Measurements from ENCODE around the gene KLHL29. TPM values are rescaled to one million over a fixed set of nuclear protein-coding genes. Genes with fewer than 3 reads are reported as not detected.
A peak's percentile ranks its signal among the peaks of the same experiment; 100 is the strongest.

The KLHL29 gene
- total RNA-seq, 1 donor from 2014 or later: 36.5 TPM

GRCh38 chr2:23453432-23453831 lies 68.5 kb downstream of the KLHL29 start:
- H3K4me1 Mint-ChIP-seq (ENCODE audit: low read depth, unreplicated experiment): peaks cover 22% of the 10 kb centered on the region
- no peak overlapping the region for H3K4me3 Mint-ChIP-seq (ENCODE audit: unreplicated experiment)
- no peak overlapping the region for H3K27ac Mint-ChIP-seq (ENCODE audit: unreplicated experiment)

GRCh38 chr2:23453836-23454460 lies 69.0 kb downstream of the KLHL29 start:
- DNase-seq: no peak
- H3K36me3 Mint-ChIP-seq (ENCODE audit: unreplicated experiment): no peaks in the 10 kb centered on the region
- peaks cover 22% of the 10 kb centered on the region for H3K4me1 Mint-ChIP-seq (ENCODE audit: low read depth, unreplicated experiment)
- no peaks in the 10 kb centered on the region for H3K27me3 Mint-ChIP-seq (ENCODE audit: unreplicated experiment)
- no peaks in the 10 kb centered on the region for H3K9me3 Mint-ChIP-seq (ENCODE audit: unreplicated experiment)
- H3K4me3 Mint-ChIP-seq (ENCODE audit: unreplicated experiment): peak overlapping the region; percentile 21
- no peak for TF ChIP-seq CTCF (IDR thresholded peaks at IDR 0.05; ENCODE audit: partially characterized antibody, unreplicated experiment)
- no peak overlapping the region for H3K27ac Mint-ChIP-seq (ENCODE audit: unreplicated experiment)

More at GRCh38 chr2:23453432-23453831, 68.5 kb downstream of the KLHL29 start:
- DNase-seq: no peak
- Mint-ChIP-seq H3K27me3 (ENCODE audit: unreplicated experiment) (no peaks in the 10 kb centered on the region), H3K9me3 (ENCODE audit: unreplicated experiment) (no peaks in the 10 kb centered on the region), H3K36me3 (ENCODE audit: unreplicated experiment) (no peaks in the 10 kb centered on the region)
- no peak for TF ChIP-seq CTCF (IDR thresholded peaks at IDR 0.05; ENCODE audit: partially characterized antibody, unreplicated experiment)

- Mint-ChIP-seq H3K27me3 (ENCODE audit: unreplicated experiment) (no peaks in the 10 kb centered on the region), H3K27ac (ENCODE audit: unreplicated experiment) (peak overlapping the region; percentile 3), H3K36me3 (ENCODE audit: unreplicated experiment) (no peaks in the 10 kb centered on the region), H3K4me1 (ENCODE audit: low read depth, unreplicated experiment) (peaks cover 22% of the 10 kb centered on the region), H3K9me3 (ENCODE audit: unreplicated experiment) (no peaks in the 10 kb centered on the region), H3K4me3 (ENCODE audit: unreplicated experiment) (peak overlapping the region; percentile 21)
- no peak for DNase-seq
- TF ChIP-seq CTCF (IDR thresholded peaks at IDR 0.05; ENCODE audit: partially characterized antibody, unreplicated experiment): no peak
These were observed 69.6 kb downstream of the KLHL29 start for GRCh38 chr2:23454501-23455120.

GRCh38 chr2:23456396-23456795 lies 71.4 kb downstream of the KLHL29 start:
- TF ChIP-seq CTCF (IDR thresholded peaks at IDR 0.05; ENCODE audit: partially characterized antibody, unreplicated experiment): no peak
- Mint-ChIP-seq H3K27me3 (ENCODE audit: unreplicated experiment) (no peaks in the 10 kb centered on the region), H3K4me1 (ENCODE audit: low read depth, unreplicated experiment) (peaks cover 25% of the 10 kb centered on the region), H3K36me3 (ENCODE audit: unreplicated experiment) (no peaks in the 10 kb centered on the region), H3K9me3 (ENCODE audit: unreplicated experiment) (no peaks in the 10 kb centered on the region), H3K4me3 (ENCODE audit: unreplicated experiment) (no peak overlapping the region), H3K27ac (ENCODE audit: unreplicated experiment) (no peak overlapping the region)
- no peak for DNase-seq
